ACC112 (cell line): ENCODE data around the gene RAB3A.
"Not testable (repeated sequence)": the region's sequence is repeated elsewhere in the genome, so short reads cannot be mapped to it uniquely, and the experiment has no call there.

Experiments used
- H2AFZ ChIP-seq: fragments of 200-600 bp; sonication (generic); one replicate; pipeline ENCODE4 v1.6.0; 2017; ENCODE audit warnings: antibody characterized with exemption, low read length; ENCODE audit not compliant: unreplicated experiment
- H3K27ac ChIP-seq: fragments of 200-600 bp; sonication (generic); 2 replicates; pipeline ENCODE4 v1.5.1; 2014; ENCODE audit warnings: low read depth, mild to moderate bottlenecking, antibody characterized with exemption, low read length, moderate library complexity
- H3K27me3 ChIP-seq: fragments of 200-600 bp; sonication (generic); 2 replicates; pipeline ENCODE4 v1.6.1; 2014; ENCODE audit warnings: mild to moderate bottlenecking, antibody characterized with exemption, low read length, moderate library complexity, mixed read lengths; ENCODE audit not compliant: insufficient read depth
- H3K36me3 ChIP-seq: fragments of 200-600 bp; sonication (generic); 2 replicates; pipeline ENCODE4 v1.6.1; 2016; ENCODE audit warnings: mild to moderate bottlenecking, antibody characterized with exemption, low read length, moderate library complexity, mixed read lengths; ENCODE audit not compliant: insufficient read depth
- H3K4me1 ChIP-seq: fragments of 200-600 bp; sonication (generic); one replicate; pipeline ENCODE4 v1.6.1; 2016; ENCODE audit warnings: low read length, mixed read lengths; ENCODE audit not compliant: insufficient read depth, unreplicated experiment, control insufficient read depth
- H3K4me3 ChIP-seq: fragments of 200-600 bp; sonication (generic); 2 replicates; pipeline ENCODE4 v1.5.1; 2014; ENCODE audit warnings: mild to moderate bottlenecking, low read depth, low read length
- H3K79me2 ChIP-seq: fragments of 200-600 bp; sonication (generic); one replicate; pipeline ENCODE4 v1.6.0; 2016; ENCODE audit warnings: low read length; ENCODE audit not compliant: control insufficient read depth, unreplicated experiment, insufficient read depth

The RAB3A gene

DNA sequence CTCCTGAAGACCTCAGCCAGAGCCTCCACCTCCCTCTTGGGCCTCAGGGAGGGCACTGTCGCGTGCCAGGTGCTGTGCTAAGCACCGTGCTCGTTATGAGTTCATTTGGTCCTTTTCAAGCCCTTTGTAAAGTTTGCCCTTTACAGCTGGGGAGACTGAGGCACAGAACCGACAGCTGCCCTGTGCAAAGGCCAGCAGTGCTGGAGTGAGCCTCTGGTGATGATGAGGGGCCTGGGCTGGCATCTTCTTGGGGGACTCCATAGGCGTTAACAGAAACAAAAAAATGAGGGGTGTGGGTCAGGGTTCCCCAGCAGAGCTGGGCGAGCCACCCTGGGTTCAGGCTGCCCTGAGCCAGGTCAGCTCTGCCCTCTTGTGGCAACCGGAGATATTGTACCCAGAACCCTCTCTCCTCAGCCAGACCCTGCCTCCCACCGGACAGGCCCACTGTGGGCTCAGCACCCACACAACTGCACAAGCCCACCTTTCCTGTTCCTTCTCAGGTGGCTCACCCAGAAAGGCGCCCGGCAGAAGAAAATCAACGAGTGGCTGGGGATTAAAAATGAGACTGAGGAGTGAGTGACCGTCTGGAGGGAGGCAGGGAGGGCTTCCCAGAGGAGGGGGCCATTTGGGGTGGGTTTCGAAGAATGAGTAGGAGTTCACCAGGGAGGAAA lies 35.7 kb downstream of the RAB3A start:
- Histone ChIP-seq H3K27me3 (no peaks in the 10 kb centered on the region), H3K4me3 (no peak overlapping the region), H3K4me1 (peaks cover 4% of the 10 kb centered on the region), H2AFZ (no peak overlapping the region), H3K36me3 (0 out of 2 replicates have a peak, but pooled peaks cover 3% of the 10 kb centered on the region), H3K79me2 (no peaks in the 10 kb centered on the region), H3K27ac (no peak overlapping the region)

DNA sequence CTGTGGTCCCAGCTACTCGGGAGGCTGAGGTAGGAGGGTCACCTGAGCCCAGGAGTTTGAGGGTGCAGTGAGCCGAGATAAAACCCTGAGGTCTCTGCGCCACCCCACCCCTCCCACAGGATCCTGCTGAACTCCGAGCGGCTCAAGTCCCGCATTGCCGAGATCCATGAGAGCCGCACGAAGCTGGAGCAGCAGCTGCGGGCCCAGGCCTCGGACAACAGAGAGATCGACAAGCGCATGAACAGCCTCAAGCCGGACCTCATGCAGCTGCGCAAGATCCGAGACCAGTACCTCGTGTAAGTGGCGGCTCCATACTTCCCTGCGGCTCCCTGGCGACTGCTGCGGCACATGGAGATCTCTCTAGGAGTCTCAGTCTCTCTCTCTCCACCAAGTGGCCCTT lies 36.8 kb downstream of the RAB3A start:
- no peak overlapping the region for H3K27ac ChIP-seq
- no peak overlapping the region for H2AFZ ChIP-seq
- H3K79me2 ChIP-seq: no peaks in the 10 kb centered on the region
- H3K4me3 ChIP-seq: no peak overlapping the region
- 0 out of 2 replicates have a peak, but pooled peaks cover 3% of the 10 kb centered on the region for H3K36me3 ChIP-seq
- H3K4me1 ChIP-seq: no peaks in the 10 kb centered on the region
- H3K27me3 ChIP-seq: no peaks in the 10 kb centered on the region

DNA sequence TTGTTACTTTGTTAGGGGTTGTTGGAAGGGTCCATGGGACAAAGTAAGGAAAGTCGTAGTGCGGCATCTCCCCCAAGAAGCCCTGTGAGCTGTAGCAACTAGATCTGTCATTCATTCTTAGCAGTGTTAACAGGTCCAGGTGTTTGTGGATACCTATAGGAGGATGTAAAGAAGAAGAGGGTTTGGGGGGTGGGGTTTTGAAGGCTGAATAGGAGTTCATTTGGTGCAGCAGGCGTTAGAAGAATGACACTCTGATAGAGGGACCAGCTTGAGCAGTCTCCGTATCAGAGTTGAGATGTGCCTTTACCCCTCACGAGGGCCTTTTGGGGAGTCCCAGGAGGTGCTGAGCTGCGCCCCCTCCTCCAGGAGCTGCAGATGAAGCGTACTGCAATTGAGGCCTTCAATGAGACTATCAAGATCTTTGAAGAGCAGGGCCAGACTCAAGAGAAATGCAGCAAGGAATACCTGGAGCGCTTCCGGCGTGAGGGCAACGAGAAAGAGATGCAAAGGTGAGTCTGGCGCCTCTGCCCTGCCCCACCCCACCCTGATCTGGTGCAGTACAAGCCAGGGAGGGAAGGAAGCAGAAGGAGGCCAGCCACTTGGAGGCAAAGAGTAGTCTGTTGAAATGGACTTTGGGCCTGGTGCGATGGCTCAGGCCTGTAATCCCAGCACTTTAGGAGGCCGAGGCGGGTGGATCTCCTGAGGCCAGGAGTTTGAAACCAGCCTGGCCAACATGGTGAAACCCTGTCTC lies 37.9 kb downstream of the RAB3A start:
- no peaks in the 10 kb centered on the region for H3K27me3 ChIP-seq
- no peak overlapping the region for H3K27ac ChIP-seq
- H3K4me3 ChIP-seq: no peak overlapping the region
- H3K36me3 ChIP-seq: 0 out of 2 replicates have a peak, but pooled peaks cover 3% of the 10 kb centered on the region
- no peaks in the 10 kb centered on the region for H3K4me1 ChIP-seq
- no peak overlapping the region for H2AFZ ChIP-seq
- no peaks in the 10 kb centered on the region for H3K79me2 ChIP-seq

DNA sequence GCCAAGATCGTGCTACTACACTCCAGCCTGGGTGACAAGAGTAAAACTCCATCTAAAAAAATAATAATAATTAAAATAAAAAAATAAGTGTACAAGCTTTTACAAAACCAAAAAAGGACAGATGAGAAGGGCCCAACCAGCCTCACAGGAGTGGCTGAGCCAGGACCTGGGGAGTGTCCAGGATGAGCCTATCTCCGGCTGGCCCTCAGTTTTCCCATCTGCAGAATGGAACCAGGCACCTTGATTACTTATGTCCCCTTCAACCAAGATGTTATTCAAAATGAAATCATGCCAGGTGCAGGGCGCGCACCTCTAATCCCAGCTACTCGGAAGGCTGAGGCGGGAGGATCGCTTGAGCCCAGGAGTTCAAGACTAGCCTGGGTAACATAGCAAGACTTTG lies 39.8 kb downstream of the RAB3A start:
- H3K36me3 ChIP-seq: 0 out of 2 replicates have a peak, but pooled peaks cover 3% of the 10 kb centered on the region
- no peak overlapping the region for H3K4me3 ChIP-seq
- no peak overlapping the region for H2AFZ ChIP-seq
- no peaks in the 10 kb centered on the region for H3K4me1 ChIP-seq
- no peak overlapping the region for H3K27ac ChIP-seq
- no peaks in the 10 kb centered on the region for H3K79me2 ChIP-seq
- no peaks in the 10 kb centered on the region for H3K27me3 ChIP-seq

DNA sequence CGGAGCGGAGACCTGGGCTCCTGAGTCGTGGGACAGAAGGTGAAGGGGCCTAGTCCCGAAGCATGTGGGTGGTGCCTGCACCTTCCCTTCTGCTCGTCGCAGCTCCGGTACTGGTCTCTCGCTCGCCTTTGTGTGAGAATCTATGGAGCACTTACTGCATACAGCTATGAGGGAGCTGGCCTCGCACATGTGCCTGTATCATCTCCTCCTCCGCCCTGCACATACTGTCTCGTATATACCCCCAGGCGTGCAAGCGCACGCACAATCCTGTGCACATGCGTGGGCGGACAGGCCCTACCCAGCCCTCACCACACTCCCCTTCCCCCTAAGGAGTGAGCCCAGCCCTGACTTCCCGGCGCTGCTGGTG lies 42.2 kb downstream of the RAB3A start:
- Histone ChIP-seq H3K27ac (no peak overlapping the region), H3K36me3 (0 out of 2 replicates have a peak, but pooled peaks cover 3% of the 10 kb centered on the region), H3K4me3 (no peak overlapping the region)

DNA sequence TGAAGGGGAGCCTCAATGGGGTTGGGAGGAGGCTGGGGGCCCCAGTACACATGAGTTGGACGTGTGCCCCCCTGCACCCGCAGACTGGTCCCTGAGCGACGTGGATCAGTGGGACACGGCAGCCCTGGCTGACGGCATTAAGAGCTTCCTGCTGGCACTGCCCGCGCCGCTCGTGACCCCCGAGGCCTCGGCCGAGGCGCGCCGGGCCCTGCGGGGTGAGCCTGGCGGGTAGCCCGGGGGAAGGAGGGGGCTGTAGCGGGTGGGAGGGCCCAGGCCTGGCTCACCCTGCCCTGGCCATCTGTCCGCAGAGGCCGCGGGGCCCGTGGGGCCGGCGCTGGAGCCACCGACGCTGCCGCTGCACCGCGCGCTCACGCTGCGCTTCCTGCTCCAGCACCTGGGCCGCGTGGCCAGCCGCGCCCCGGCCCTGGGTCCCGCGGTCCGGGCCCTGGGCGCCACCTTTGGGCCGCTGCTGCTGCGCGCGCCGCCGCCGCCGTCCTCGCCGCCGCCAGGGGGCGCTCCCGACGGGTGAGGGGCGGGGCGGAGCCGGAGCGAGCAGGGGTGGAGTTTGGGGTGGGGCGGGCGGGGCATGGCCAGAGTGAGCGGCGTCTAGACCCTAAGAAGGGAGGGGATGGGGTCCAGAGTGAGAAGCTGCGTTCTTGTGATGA lies 42.7 kb downstream of the RAB3A start:
- peak overlapping the region; percentile 57 for H3K4me3 ChIP-seq
- no peak overlapping the region for H2AFZ ChIP-seq
- 0 out of 2 replicates have a peak, but pooled peaks cover 3% of the 10 kb centered on the region for H3K36me3 ChIP-seq
- H3K27me3 ChIP-seq: no peaks in the 10 kb centered on the region
- H3K27ac ChIP-seq: no peak overlapping the region
- no peaks in the 10 kb centered on the region for H3K79me2 ChIP-seq
- H3K4me1 ChIP-seq: peaks cover 10% of the 10 kb centered on the region

More for the DNA sequence above, 42.2 kb downstream of the RAB3A start:
- Histone ChIP-seq H3K79me2 (no peaks in the 10 kb centered on the region), H3K27me3 (no peaks in the 10 kb centered on the region), H2AFZ (no peak overlapping the region), H3K4me1 (peaks cover 8% of the 10 kb centered on the region)

DNA sequence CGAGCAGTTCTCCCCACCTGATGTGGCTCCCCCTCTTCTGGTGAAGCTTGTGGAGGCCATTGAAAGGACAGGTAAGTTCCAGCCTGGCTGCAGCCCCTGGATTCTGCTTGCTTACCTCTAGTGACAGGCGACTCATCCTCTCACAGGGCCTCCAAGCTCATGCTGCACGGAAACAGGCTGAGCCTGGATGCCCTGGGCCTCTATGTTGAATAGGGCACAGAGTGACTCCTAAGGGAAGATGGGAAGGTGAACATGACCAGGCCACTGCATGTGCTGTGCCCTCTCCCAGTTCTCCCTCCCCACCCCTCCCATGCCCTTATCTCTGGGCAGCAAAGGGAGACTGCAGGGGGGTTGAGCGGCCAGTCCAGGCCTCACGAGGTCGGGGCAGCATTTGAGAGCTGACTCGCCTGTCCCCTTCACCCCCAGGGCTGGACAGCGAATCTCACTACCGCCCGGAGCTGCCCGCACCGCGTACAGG lies 43.3 kb downstream of the RAB3A start:
- Histone ChIP-seq H3K79me2 (no peaks in the 10 kb centered on the region), H3K36me3 (0 out of 2 replicates have a peak, but pooled peaks cover under 1% of the 10 kb centered on the region), H3K4me3 (peak overlapping the region; percentile 57; the same call in 1 of the 2 replicates), H3K4me1 (peaks cover 10% of the 10 kb centered on the region), H3K27me3 (no peaks in the 10 kb centered on the region), H3K27ac (no peak overlapping the region), H2AFZ (no peak overlapping the region)

DNA sequence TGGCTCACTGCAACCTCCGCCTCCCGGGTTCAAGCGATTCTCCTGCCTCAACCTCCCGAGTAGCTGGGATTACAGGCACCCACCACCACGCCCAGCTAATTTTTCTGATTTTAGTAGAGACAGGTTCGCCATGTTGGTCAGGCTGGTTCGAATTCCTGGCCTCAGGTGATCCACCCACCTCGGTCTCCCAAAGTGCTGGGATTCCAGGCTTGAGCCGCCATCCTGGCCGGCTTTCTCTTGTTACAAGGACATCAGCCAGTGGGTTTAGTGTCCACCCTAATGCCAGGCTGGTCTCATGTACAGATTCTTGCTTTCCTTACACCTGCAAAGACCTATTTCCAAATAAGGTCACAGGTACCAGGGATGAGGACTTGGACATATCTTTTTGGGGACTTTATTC lies 44.0 kb downstream of the RAB3A start:
- no peak overlapping the region for H3K27ac ChIP-seq
- no peak overlapping the region for H2AFZ ChIP-seq
- H3K4me3 ChIP-seq: no peak overlapping the region
- H3K27me3 ChIP-seq: no peaks in the 10 kb centered on the region
- peaks cover 10% of the 10 kb centered on the region for H3K4me1 ChIP-seq
- no peaks in the 10 kb centered on the region for H3K36me3 ChIP-seq
- H3K79me2 ChIP-seq: peaks cover 3% of the 10 kb centered on the region

DNA sequence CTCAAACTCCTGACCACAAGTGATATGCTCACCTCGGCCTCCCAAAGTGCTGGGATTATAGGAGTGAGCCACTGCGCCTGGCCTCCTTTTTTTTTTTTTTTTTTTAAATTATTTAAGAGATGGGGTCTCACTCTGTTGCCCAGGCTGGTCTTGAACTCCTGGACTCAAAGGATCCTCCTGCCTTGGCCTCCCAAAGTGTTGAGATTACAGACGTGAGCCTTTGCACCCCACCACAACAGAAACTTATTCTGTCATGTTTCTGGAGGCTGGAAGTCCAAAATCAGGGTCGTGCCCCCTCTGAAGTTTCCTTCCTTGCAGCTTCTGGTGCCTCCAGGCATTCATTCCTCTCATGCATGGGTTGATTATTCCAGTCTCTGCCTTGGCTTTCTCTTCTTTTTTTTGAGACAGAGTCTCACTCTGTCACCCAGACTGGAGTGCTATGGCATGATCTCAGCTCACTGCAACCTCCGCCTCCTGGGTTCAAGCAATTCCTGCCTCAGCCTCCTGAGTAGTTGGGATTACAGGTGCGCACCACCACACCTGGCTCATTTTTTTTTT lies 44.7 kb downstream of the RAB3A start:
- not testable (repeated sequence) for H3K36me3 ChIP-seq, H3K4me3 ChIP-seq, H3K4me1 ChIP-seq, H3K27me3 ChIP-seq, H2AFZ ChIP-seq, H3K79me2 ChIP-seq, H3K27ac ChIP-seq

DNA sequence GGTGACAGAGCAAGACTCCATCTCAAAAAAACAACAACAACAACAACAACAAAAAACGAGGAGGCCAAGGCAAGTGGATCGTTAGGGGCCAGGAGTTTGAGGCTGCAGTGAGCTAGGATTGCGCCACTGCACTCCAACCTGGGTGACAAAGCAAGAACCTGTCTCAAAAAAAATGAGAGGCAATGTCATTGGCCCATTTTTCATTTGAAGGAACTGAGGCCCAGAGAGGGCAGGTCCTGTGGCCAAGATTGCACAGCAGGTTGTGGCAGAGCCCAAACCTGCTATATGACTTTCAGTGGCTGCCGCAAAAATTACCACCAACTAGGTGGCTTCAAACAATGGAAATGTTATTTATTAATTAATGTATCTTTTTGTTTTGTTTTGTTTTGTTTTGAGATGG lies 45.4 kb downstream of the RAB3A start:
- Histone ChIP-seq H2AFZ (no peak overlapping the region), H3K4me1 (peaks cover 10% of the 10 kb centered on the region), H3K36me3 (no peaks in the 10 kb centered on the region), H3K27me3 (no peaks in the 10 kb centered on the region), H3K27ac (no peak overlapping the region), H3K79me2 (peaks cover 9% of the 10 kb centered on the region), H3K4me3 (no peak overlapping the region)
